Liver (tissue), 9 donors: ENCODE results near the gene SOX10. TPM values are rescaled to one million over a fixed set of nuclear protein-coding genes. Genes with fewer than 3 reads are reported as not detected.

Experiments
- DNase-seq: peaks from one replicate; pipeline ENCODE4 v3.0.0-alpha.2; 2017; ENCODE audit warnings: low spot score
- H3K27ac ChIP-seq, 2 donors: one replicate each; pipeline ENCODE4 v1.7.0; 2013; ENCODE audit warnings: inconsistent platforms in 2 of 2, low read length in 2 of 2, control low read depth in 1 of 2, low read depth in 1 of 2, mild to moderate bottlenecking in 1 of 2
- H3K27me3 ChIP-seq, 4 donors: one replicate each; pipeline versions ENCODE4 v1.6.1 to v1.7.0; 2013; ENCODE audit warnings: low read length in 3 of 4, inconsistent platforms in 1 of 4, mild to moderate bottlenecking in 1 of 4, moderate library complexity in 1 of 4; ENCODE audit not compliant: control insufficient read depth in 4 of 4, insufficient read depth in 4 of 4
- H3K36me3 ChIP-seq, 4 donors: one replicate each; pipeline versions ENCODE4 v1.6.1 to v1.7.0; 2013; ENCODE audit warnings: low read length in 3 of 4, mild to moderate bottlenecking in 3 of 4, low read depth in 1 of 4, moderate library complexity in 1 of 4; ENCODE audit not compliant: control insufficient read depth in 4 of 4, insufficient read depth in 3 of 4
- H3K4me1 ChIP-seq, 4 donors: one replicate each; pipeline versions ENCODE4 v1.6.1 to v1.7.0; 2013; ENCODE audit warnings: low read length in 3 of 4, mild to moderate bottlenecking in 3 of 4, moderate library complexity in 1 of 4; ENCODE audit not compliant: control insufficient read depth in 4 of 4, insufficient read depth in 4 of 4
- H3K4me3 ChIP-seq, 3 donors: one replicate each; pipeline versions ENCODE4 v1.6.1 to v1.7.0; 2013; ENCODE audit warnings: low read length in 3 of 3, control low read depth in 1 of 3, low read depth in 1 of 3, mild to moderate bottlenecking in 1 of 3
- H3K9ac ChIP-seq, 2 donors: one replicate each; pipeline ENCODE4 v1.7.0; 2013; ENCODE audit warnings: low read length in 2 of 2, mild to moderate bottlenecking in 2 of 2, moderate library complexity in 2 of 2, control low read depth in 1 of 2, low read depth in 1 of 2
- H3K9me3 ChIP-seq, 4 donors: one replicate each; pipeline versions ENCODE4 v1.6.1 to v1.7.0; 2013; ENCODE audit warnings: low read length in 3 of 4; ENCODE audit not compliant: control insufficient read depth in 4 of 4
- ATF3 ChIP-seq: IDR thresholded peaks from 2 replicates; pipeline ENCODE4 v1.6.1; 2016; ENCODE audit warnings: antibody characterized with exemption
- CTCF ChIP-seq: fragments of 150-350 bp; IDR thresholded peaks from 2 replicates; pipeline ENCODE4 v1.5.1; 2017; ENCODE audit warnings: improper control_type of control experiment, low read depth, low read length; ENCODE audit not compliant: missing input control
- EGR1 ChIP-seq, 2 donors: IDR thresholded peaks; 2 replicates each; pipeline ENCODE4 v1.6.1; 2016 to 2018; ENCODE audit warnings: antibody characterized with exemption in 2 of 2, low read depth in 2 of 2
- FOXA2 ChIP-seq: IDR thresholded peaks from 2 replicates; pipeline ENCODE4 v1.6.1; 2016; ENCODE audit warnings: antibody characterized with exemption
- GABPA ChIP-seq, 2 donors: IDR thresholded peaks in 1 of 2; conservative IDR thresholded peaks in 1 of 2; 2 replicates each; pipeline ENCODE4 v1.6.1; 2016; ENCODE audit warnings: antibody characterized with exemption in 2 of 2, mild to moderate bottlenecking in 1 of 2, moderate library complexity in 1 of 2
- HNF4A ChIP-seq, 2 donors: conservative IDR thresholded peaks; 2 replicates each; pipeline ENCODE4 v1.6.1; 2016; ENCODE audit warnings: antibody characterized with exemption in 2 of 2, mild to moderate bottlenecking in 2 of 2
- HNF4G ChIP-seq: IDR thresholded peaks from 2 replicates; pipeline ENCODE4 v1.6.1; 2016; ENCODE audit warnings: antibody characterized with exemption
- JUND ChIP-seq, 2 donors: IDR thresholded peaks; 2 replicates each; pipeline ENCODE4 v1.6.1; 2016; ENCODE audit warnings: antibody characterized with exemption in 2 of 2
- MAX ChIP-seq: IDR thresholded peaks from 2 replicates; pipeline ENCODE4 v1.6.1; 2016; ENCODE audit warnings: antibody characterized with exemption
- NR2F2 ChIP-seq: IDR thresholded peaks from 2 replicates; pipeline ENCODE4 v1.6.1; 2016; ENCODE audit warnings: antibody characterized with exemption
- RAD21 ChIP-seq, 2 donors: IDR thresholded peaks; 2 replicates each; pipeline ENCODE4 v1.6.1; 2016; ENCODE audit warnings: antibody characterized with exemption in 2 of 2, mild to moderate bottlenecking in 2 of 2
- REST ChIP-seq: IDR thresholded peaks from 2 replicates; pipeline ENCODE4 v1.6.1; 2016; ENCODE audit warnings: antibody characterized with exemption, mild to moderate bottlenecking
- RXRA ChIP-seq, 2 donors: IDR thresholded peaks; 2 replicates each; pipeline ENCODE4 v1.6.1; 2017 to 2018; ENCODE audit warnings: antibody characterized with exemption in 2 of 2, mild to moderate bottlenecking in 1 of 2
- SP1 ChIP-seq: IDR thresholded peaks from 2 replicates; pipeline ENCODE4 v1.6.1; 2018; ENCODE audit warnings: antibody characterized with exemption, mild to moderate bottlenecking
- TAF1 ChIP-seq: conservative IDR thresholded peaks from 2 replicates; pipeline ENCODE4 v1.6.1; 2016; ENCODE audit warnings: antibody characterized with exemption, mild to moderate bottlenecking
- WGBS: extraction: QIAGEN DNeasy Blood & Tissue Kit; methylation state at CpG from one replicate; pipeline ENCODE4 v1.1.7; 2013; 5-methylcytosine and 5-hydroxymethylcytosine counted together
- polyA plus RNA-seq, 2 donors: library from polyadenylated mRNA; stranded (reverse) in 1 of 2; unstranded in 1 of 2; fragments of 200-250 nt in 1 of 2; fragments of >200 nt in 1 of 2; fragmentation: Nextera tagmentation in 1 of 2; extraction: Ambion mirVana in 1 of 2; gene quantifications; one replicate each; pipeline versions ENCODE4 v1.2.1 to v1.2.3, GENCODE V29; 2013 to 2015
- total RNA-seq, 2 donors: library from RNA; depleted of rRNA; stranded (reverse); fragments of >200 nt; gene quantifications; one replicate each; pipeline ENCODE4 v1.2.3, GENCODE V29; 2014
- donor health status: healthy.
- donor health status: healthy.
- donor health status: healthy.
- donor health status: healthy.
- donor health status: healthy.

The SOX10 gene
- total and polyA plus RNA-seq, 4 donors = 0.05 to 0.29 (median 0.07) TPM

- DNase-seq = no peak
- H3K9me3 ChIP-seq = no peaks in the 10 kb centered on the region
Measured at GRCh38 chr22:37994982-37995381, 10.6 kb upstream of the SOX10 start.

GRCh38 chr22:37994049-37994448 is 9.7 kb upstream of the SOX10 start:
- TF ChIP-seq MAX (no peak), HNF4A (conservative IDR thresholded peaks at IDR 0.05) (no peak), FOXA2 (no peak), RAD21 (IDR thresholded peaks at IDR 0.05) (no peak), SP1 (no peak), ATF3 (no peak), HNF4G (no peak), NR2F2 (no peak)
- no peak for DNase-seq
- H3K27me3 ChIP-seq = no peaks in the 10 kb centered on the region
- no peak overlapping the region for H3K27ac ChIP-seq
- WGBS = 81% methylated on average over 6 of the region's 6 CpGs
- H3K4me3 ChIP-seq = no peak overlapping the region
- H3K9ac ChIP-seq = no peak overlapping the region
- no peaks in the 10 kb centered on the region for H3K9me3 ChIP-seq
- no peaks in the 10 kb centered on the region for H3K4me1 ChIP-seq
- H3K36me3 ChIP-seq = no peaks in the 10 kb centered on the region

More at GRCh38 chr22:37994982-37995381, 10.6 kb upstream of the SOX10 start:
- Histone ChIP-seq H3K27me3 (no peaks in the 10 kb centered on the region), H3K4me3 (no peak overlapping the region), H3K27ac (no peak overlapping the region), H3K36me3 (no peaks in the 10 kb centered on the region), H3K4me1 (no peaks in the 10 kb centered on the region), H3K9ac (no peak overlapping the region)
- TF ChIP-seq JUND (IDR thresholded peaks at IDR 0.05) (no peak), EGR1 (IDR thresholded peaks at IDR 0.05; ENCODE audit: low read depth in 2 of 2) (no peak), HNF4G (no peak), NR2F2 (no peak), GABPA (IDR thresholded peaks at IDR 0.05 in 1 of 2, conservative IDR thresholded peaks at IDR 0.05 in 1 of 2) (no peak), MAX (no peak), RXRA (IDR thresholded peaks at IDR 0.05) (no peak), FOXA2 (no peak), TAF1 (no peak), CTCF (no peak)
- WGBS = 88% methylated on average over 6 of the region's 6 CpGs

- no peak for TF ChIP-seq HNF4A (conservative IDR thresholded peaks at IDR 0.05)
- no peak for TF ChIP-seq TAF1
- TF ChIP-seq REST = no peak
- TF ChIP-seq SP1 = no peak
- 74% methylated on average over 6 of the region's 6 CpGs for WGBS
- H3K4me3 ChIP-seq = no peak overlapping the region
Measured at GRCh38 chr22:37991731-37992442, 7.5 kb upstream of the SOX10 start.

More at GRCh38 chr22:37991731-37992442, 7.5 kb upstream of the SOX10 start:
- no peak overlapping the region for H3K9ac ChIP-seq
- no peaks in the 10 kb centered on the region for H3K36me3 ChIP-seq
- no peaks in the 10 kb centered on the region for H3K4me1 ChIP-seq
- no peaks in the 10 kb centered on the region for H3K9me3 ChIP-seq
- no peak overlapping the region for H3K27ac ChIP-seq
- DNase-seq = no peak
- H3K27me3 ChIP-seq = no peaks in the 10 kb centered on the region
